ENCODE results near the gene ALG12. TPM values are rescaled to one million over a fixed set of nuclear protein-coding genes. Genes with fewer than 3 reads are reported as not detected.

ALG12 gene
- total RNA-seq, 1 experiment from 2014 or later = 29.2 TPM

- no peak overlapping the region for H3K27ac Mint-ChIP-seq
- TF ChIP-seq PRRX2 (CRISPR knock-in tag; IDR thresholded peaks at IDR 0.05) (no peak), RORB (CRISPR knock-in tag; IDR thresholded peaks at IDR 0.05) (no peak), RELA (CRISPR knock-in tag; IDR thresholded peaks at IDR 0.05; ENCODE audit: borderline replicate concordance) (no peak), ZNF423 (CRISPR knock-in tag; IDR thresholded peaks at IDR 0.05) (no peak), E2F4 (CRISPR knock-in tag; IDR thresholded peaks at IDR 0.05; ENCODE audit: borderline replicate concordance, low read depth) (no peak), FOXP4 (CRISPR knock-in tag; IDR thresholded peaks at IDR 0.05) (no peak), JUN (CRISPR knock-in tag; IDR thresholded peaks at IDR 0.05) (no peak), AFF4 (CRISPR knock-in tag; IDR thresholded peaks at IDR 0.05; ENCODE audit: borderline replicate concordance) (no peak), SP1 (CRISPR knock-in tag; conservative IDR thresholded peaks at IDR 0.05) (no peak), PRDM15 (CRISPR knock-in tag; IDR thresholded peaks at IDR 0.05) (no peak), FOXK1 (CRISPR knock-in tag; IDR thresholded peaks at IDR 0.05) (no peak), SOX15 (CRISPR knock-in tag; IDR thresholded peaks at IDR 0.05) (no peak), HMGA2 (CRISPR knock-in tag; IDR thresholded peaks at IDR 0.05) (no peak), ZMAT4 (CRISPR knock-in tag; IDR thresholded peaks at IDR 0.05) (no peak), PREB (CRISPR knock-in tag; IDR thresholded peaks at IDR 0.05; ENCODE audit: borderline replicate concordance) (no peak)
- H3K9me3 Mint-ChIP-seq = no peaks in the 10 kb centered on the region
- H3K36me3 Mint-ChIP-seq = peaks cover 10% of the 10 kb centered on the region
- H3K27me3 Mint-ChIP-seq (ENCODE audit: low read depth) = no peaks in the 10 kb centered on the region
- DNase-seq (ENCODE audit: low spot score) (no peak), ATAC-seq (no peak)
- ChIA-PET POLR2A (no interaction called here), CTCF (interaction anchor here (0.7 to 2.1 kb wide), 2 partner anchors 14 to 114 kb away, joined by 3 to 8 read pairs; no protein-coding TSS in a partner anchor)
- H3K4me3 Mint-ChIP-seq = peak overlapping the region; percentile 78
- H3K4me1 Mint-ChIP-seq = peaks cover 5% of the 10 kb centered on the region; the same call in 1 of the 2 replicates
These were observed 1.4 kb downstream of the ALG12 start for GRCh38 chr22:49916831-49917230.

Data from WTC11 (cell line).